Endodermal cell (in vitro differentiated cells): ENCODE data around the gene CTNNA1. TPM values are rescaled to one million over a fixed set of nuclear protein-coding genes. Genes with fewer than 3 reads are reported as not detected.

Source experiments
- DNase-seq: peaks from one replicate; pipeline ENCODE4 v3.0.0-alpha.2; 2017
- H3K27ac ChIP-seq: 2 replicates; pipeline ENCODE4 v1.5.1; 2013; ENCODE audit warnings: mild to moderate bottlenecking, low read depth, low read length, moderate library complexity
- H3K27me3 ChIP-seq: 2 replicates; pipeline ENCODE4 v1.6.1; 2013; ENCODE audit warnings: mild to moderate bottlenecking, low read length, moderate library complexity; ENCODE audit not compliant: insufficient read depth, control insufficient read depth, poor library complexity, severe bottlenecking
- H3K36me3 ChIP-seq: 2 replicates; pipeline ENCODE4 v1.7.0; 2013; ENCODE audit warnings: mild to moderate bottlenecking, low read length, moderate library complexity; ENCODE audit not compliant: control insufficient read depth, insufficient read depth
- H3K4me1 ChIP-seq: one replicate; pipeline ENCODE4 v1.7.0; 2013; ENCODE audit warnings: low read length; ENCODE audit not compliant: control insufficient read depth, insufficient read depth
- H3K4me3 ChIP-seq: 2 replicates; pipeline ENCODE4 v1.5.1; 2013; ENCODE audit warnings: mild to moderate bottlenecking, low read length, moderate library complexity
- H3K9ac ChIP-seq: 2 replicates; pipeline ENCODE4 v1.6.1; 2013; ENCODE audit warnings: mild to moderate bottlenecking, low read length, moderate library complexity; ENCODE audit not compliant: poor library complexity, severe bottlenecking; ENCODE audit errors: extremely low read depth
- H3K9me3 ChIP-seq: 2 replicates; pipeline ENCODE4 v1.6.1; 2013; ENCODE audit warnings: mild to moderate bottlenecking, low read length, moderate library complexity; ENCODE audit not compliant: control insufficient read depth
- H3K27ac Mint-ChIP-seq: 2 replicates; pipeline ENCODE4 v1.8.0; 2020; ENCODE audit warnings: mixed read lengths
- H3K27me3 Mint-ChIP-seq: 2 replicates; pipeline ENCODE4 v1.8.0; 2021; ENCODE audit warnings: mild to moderate bottlenecking, mixed read lengths; ENCODE audit not compliant: insufficient read depth
- H3K36me3 Mint-ChIP-seq: 2 replicates; pipeline ENCODE4 v1.8.0; 2020; ENCODE audit warnings: low read depth, mixed read lengths
- H3K4me1 Mint-ChIP-seq: 2 replicates; pipeline ENCODE4 v1.8.0; 2020; ENCODE audit warnings: mixed read lengths
- H3K4me3 Mint-ChIP-seq: 2 replicates; pipeline ENCODE4 v1.8.0; 2020; ENCODE audit warnings: mild to moderate bottlenecking, moderate library complexity, mixed read lengths
- H3K9me3 Mint-ChIP-seq: 2 replicates; pipeline ENCODE4 v1.8.0; 2020; ENCODE audit warnings: mild to moderate bottlenecking, mixed read lengths
- WGBS, 2 experiments: methylation state at CpG; one replicate each; pipeline versions ENCODE4 v1.1.5 to v1.1.7; 2013; ENCODE audit warnings: missing lambda C conversion rate in 2 of 2, mixed read lengths in 1 of 2; ENCODE audit not compliant: insufficient coverage in 1 of 2, insufficient read length in 1 of 2; 5-methylcytosine and 5-hydroxymethylcytosine counted together
- total RNA-seq, 2 donors: library from RNA; stranded (reverse); fragmentation: NEBNext Ultra II Directional in 1 of 2; extraction: Animal tissue kit (Norgen Biotek cat#: 25700) in 1 of 2; gene quantifications; 2 replicates in 1 of 2; 3 replicates in 1 of 2; pipeline ENCODE4 v1.2.1, GENCODE V29; 2021
- TF ChIP-seq, protein P1 (sequence below): fragments of 200-600 bp; sonication (generic); conservative IDR thresholded peaks from 2 replicates; pipeline ENCODE4 v1.5.0; 2021; ENCODE audit warnings: antibody characterized with exemption, mild to moderate bottlenecking

Gene CTNNA1
- total RNA-seq, 2 donors from 2014 or later: 298 to 305 TPM

DNA sequence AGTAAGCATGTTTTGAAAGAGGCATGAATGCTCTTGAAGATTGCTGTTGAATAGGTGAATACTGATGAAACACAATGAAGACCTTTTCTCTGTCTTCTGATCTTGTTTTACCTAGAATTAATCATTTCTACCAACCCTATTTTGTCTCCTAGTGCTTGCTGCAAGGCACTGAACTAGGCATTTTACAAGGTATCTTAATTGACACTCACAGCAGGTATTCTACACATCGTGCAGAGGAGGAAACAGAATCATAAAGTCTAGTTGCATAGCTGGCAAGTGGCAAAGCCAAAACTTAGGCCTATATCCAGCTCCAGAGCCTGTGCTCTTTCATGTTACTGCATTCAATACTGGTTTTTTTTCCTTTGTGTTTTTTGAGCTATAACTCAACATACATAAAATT, 50.7 kb downstream of the CTNNA1 start:
- peaks cover 10% of the 10 kb centered on the region for H3K9me3 ChIP-seq
- TF ChIP-seq, protein P1, sequence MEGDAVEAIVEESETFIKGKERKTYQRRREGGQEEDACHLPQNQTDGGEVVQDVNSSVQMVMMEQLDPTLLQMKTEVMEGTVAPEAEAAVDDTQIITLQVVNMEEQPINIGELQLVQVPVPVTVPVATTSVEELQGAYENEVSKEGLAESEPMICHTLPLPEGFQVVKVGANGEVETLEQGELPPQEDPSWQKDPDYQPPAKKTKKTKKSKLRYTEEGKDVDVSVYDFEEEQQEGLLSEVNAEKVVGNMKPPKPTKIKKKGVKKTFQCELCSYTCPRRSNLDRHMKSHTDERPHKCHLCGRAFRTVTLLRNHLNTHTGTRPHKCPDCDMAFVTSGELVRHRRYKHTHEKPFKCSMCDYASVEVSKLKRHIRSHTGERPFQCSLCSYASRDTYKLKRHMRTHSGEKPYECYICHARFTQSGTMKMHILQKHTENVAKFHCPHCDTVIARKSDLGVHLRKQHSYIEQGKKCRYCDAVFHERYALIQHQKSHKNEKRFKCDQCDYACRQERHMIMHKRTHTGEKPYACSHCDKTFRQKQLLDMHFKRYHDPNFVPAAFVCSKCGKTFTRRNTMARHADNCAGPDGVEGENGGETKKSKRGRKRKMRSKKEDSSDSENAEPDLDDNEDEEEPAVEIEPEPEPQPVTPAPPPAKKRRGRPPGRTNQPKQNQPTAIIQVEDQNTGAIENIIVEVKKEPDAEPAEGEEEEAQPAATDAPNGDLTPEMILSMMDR: no peak
- H3K4me3 ChIP-seq: no peak overlapping the region
- no peak overlapping the region for H3K4me3 Mint-ChIP-seq
- no peak for DNase-seq
- H3K36me3 ChIP-seq: peaks cover 42% of the 10 kb centered on the region
- no peak overlapping the region for H3K27ac Mint-ChIP-seq
- no peak overlapping the region for H3K9ac ChIP-seq
- H3K27ac ChIP-seq: no peak overlapping the region
- H3K4me1 ChIP-seq: no peaks in the 10 kb centered on the region
- H3K27me3 Mint-ChIP-seq: no peaks in the 10 kb centered on the region
- 98 to 100% methylated on average over 1 of the region's 1 CpG for WGBS, 2 experiments
- H3K36me3 Mint-ChIP-seq: peaks cover 50% of the 10 kb centered on the region
- H3K4me1 Mint-ChIP-seq: peaks cover 17% of the 10 kb centered on the region
- no peaks in the 10 kb centered on the region for H3K27me3 ChIP-seq
- no peaks in the 10 kb centered on the region for H3K9me3 Mint-ChIP-seq

DNA sequence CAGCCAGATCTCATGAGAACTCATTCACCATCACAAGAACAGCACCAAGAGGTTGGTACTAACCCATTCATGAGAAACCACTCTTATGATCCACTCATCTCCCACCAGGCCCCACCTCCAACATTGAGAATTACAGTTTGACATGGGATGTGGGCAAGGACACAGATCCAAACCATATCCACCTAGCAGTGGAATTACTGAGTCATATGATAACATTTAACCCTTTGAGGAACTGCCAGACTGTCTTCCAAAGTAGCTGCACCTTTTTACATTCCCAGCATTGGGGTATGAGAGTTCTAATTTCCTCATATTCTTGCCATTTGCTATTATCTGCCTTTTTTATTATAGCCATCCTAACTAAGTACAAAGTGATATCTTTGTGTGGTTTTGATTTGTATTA, 51.9 kb downstream of the CTNNA1 start:
- no peak overlapping the region for H3K9ac ChIP-seq
- H3K36me3 Mint-ChIP-seq: peaks cover 46% of the 10 kb centered on the region
- no peak for DNase-seq
- no peak overlapping the region for H3K4me3 ChIP-seq
- H3K9me3 Mint-ChIP-seq: peaks cover 6% of the 10 kb centered on the region
- H3K4me1 Mint-ChIP-seq: peaks cover 17% of the 10 kb centered on the region
- no peak overlapping the region for H3K4me3 Mint-ChIP-seq
- no peaks in the 10 kb centered on the region for H3K27me3 ChIP-seq
- no peaks in the 10 kb centered on the region for H3K27me3 Mint-ChIP-seq
- TF ChIP-seq, protein P1: no peak
- no peaks in the 10 kb centered on the region for H3K4me1 ChIP-seq
- H3K36me3 ChIP-seq: peaks cover 46% of the 10 kb centered on the region
- H3K27ac ChIP-seq: no peak overlapping the region
- no peak overlapping the region for H3K27ac Mint-ChIP-seq
- peaks cover 14% of the 10 kb centered on the region for H3K9me3 ChIP-seq

DNA sequence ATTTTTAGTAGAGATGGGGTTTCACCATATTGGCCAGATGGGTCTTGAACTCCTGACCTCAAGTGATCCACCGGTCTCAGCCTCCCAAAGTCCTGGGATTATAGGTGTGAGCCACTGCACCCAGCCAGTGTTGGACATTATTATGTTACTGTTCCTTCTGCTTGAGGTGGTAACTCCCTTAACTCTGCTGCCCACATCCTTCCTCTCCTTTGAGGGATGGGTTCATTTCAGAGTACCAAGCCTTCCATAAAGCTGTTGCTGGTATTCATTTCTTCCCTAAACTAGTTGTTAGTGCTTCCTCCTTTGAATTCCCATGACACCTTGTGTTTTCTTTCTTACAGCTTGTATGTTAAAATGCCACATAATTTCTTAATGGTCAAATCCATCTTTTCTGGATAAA, 54.0 kb downstream of the CTNNA1 start:
- H3K9ac ChIP-seq: no peak overlapping the region
- H3K36me3 ChIP-seq: peaks cover 53% of the 10 kb centered on the region
- no peak for DNase-seq
- Mint-ChIP-seq H3K4me1 (peaks cover 17% of the 10 kb centered on the region), H3K9me3 (peaks cover 20% of the 10 kb centered on the region), H3K4me3 (no peak overlapping the region), H3K27me3 (no peaks in the 10 kb centered on the region), H3K27ac (no peak overlapping the region), H3K36me3 (peaks cover 53% of the 10 kb centered on the region)
- H3K9me3 ChIP-seq: peaks cover 25% of the 10 kb centered on the region
- TF ChIP-seq, protein P1: no peak
- WGBS, 2 experiments: 94% methylated on average over 1 of the region's 1 CpG; no CpG with 5 or more reads in 1 of the 2 experiments
- no peaks in the 10 kb centered on the region for H3K4me1 ChIP-seq
- no peak overlapping the region for H3K27ac ChIP-seq
- H3K4me3 ChIP-seq: no peak overlapping the region
- H3K27me3 ChIP-seq: no peaks in the 10 kb centered on the region
